SK-N-SH (cell line): ENCODE measurements around the gene CASP8.

ENCODE experiments used
- TF ChIP-seq, protein P1 (sequence below): IDR thresholded peaks from 2 replicates; pipeline ENCODE4 v1.4.0; 2012; ENCODE audit warnings: low read depth
- TF ChIP-seq, protein P2 (sequence below): IDR thresholded peaks from 2 replicates; pipeline ENCODE4 v1.6.1; 2012; ENCODE audit warnings: mild to moderate bottlenecking, low read depth, low read length, moderate library complexity
- TF ChIP-seq, protein P3 (sequence below): fragments of 200-600 bp; sonication (generic); IDR thresholded peaks from 2 replicates; pipeline ENCODE4 v1.6.1; 2017; ENCODE audit warnings: antibody characterized with exemption, mild to moderate bottlenecking, moderate library complexity
- TF ChIP-seq, protein P4 (sequence below): IDR thresholded peaks from 2 replicates; pipeline ENCODE4; 2012

DNA sequence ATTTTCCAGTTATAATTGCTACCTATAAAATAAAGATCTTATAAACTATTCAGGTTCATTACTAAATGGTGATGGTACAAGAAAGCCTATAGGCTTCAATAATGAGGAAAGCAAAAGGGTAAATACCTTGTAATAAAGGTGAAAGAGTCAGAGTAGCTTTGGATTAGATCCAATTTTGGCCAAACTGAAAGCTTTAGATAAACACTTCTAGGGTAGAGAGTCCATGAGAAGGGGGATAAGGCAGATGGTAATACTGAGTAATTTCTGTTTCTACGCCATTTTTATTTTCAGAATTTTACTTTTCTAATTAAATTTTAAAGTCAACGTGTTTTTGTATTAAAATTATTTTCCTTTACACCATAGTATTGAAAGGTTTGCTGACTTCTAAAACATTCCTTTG lies 9.4 kb downstream of the CASP8 start:
- TF ChIP-seq, protein P1, sequence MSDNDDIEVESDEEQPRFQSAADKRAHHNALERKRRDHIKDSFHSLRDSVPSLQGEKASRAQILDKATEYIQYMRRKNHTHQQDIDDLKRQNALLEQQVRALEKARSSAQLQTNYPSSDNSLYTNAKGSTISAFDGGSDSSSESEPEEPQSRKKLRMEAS = no peak
- TF ChIP-seq, protein P2, sequence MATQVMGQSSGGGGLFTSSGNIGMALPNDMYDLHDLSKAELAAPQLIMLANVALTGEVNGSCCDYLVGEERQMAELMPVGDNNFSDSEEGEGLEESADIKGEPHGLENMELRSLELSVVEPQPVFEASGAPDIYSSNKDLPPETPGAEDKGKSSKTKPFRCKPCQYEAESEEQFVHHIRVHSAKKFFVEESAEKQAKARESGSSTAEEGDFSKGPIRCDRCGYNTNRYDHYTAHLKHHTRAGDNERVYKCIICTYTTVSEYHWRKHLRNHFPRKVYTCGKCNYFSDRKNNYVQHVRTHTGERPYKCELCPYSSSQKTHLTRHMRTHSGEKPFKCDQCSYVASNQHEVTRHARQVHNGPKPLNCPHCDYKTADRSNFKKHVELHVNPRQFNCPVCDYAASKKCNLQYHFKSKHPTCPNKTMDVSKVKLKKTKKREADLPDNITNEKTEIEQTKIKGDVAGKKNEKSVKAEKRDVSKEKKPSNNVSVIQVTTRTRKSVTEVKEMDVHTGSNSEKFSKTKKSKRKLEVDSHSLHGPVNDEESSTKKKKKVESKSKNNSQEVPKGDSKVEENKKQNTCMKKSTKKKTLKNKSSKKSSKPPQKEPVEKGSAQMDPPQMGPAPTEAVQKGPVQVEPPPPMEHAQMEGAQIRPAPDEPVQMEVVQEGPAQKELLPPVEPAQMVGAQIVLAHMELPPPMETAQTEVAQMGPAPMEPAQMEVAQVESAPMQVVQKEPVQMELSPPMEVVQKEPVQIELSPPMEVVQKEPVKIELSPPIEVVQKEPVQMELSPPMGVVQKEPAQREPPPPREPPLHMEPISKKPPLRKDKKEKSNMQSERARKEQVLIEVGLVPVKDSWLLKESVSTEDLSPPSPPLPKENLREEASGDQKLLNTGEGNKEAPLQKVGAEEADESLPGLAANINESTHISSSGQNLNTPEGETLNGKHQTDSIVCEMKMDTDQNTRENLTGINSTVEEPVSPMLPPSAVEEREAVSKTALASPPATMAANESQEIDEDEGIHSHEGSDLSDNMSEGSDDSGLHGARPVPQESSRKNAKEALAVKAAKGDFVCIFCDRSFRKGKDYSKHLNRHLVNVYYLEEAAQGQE = no peak
- TF ChIP-seq, protein P3, sequence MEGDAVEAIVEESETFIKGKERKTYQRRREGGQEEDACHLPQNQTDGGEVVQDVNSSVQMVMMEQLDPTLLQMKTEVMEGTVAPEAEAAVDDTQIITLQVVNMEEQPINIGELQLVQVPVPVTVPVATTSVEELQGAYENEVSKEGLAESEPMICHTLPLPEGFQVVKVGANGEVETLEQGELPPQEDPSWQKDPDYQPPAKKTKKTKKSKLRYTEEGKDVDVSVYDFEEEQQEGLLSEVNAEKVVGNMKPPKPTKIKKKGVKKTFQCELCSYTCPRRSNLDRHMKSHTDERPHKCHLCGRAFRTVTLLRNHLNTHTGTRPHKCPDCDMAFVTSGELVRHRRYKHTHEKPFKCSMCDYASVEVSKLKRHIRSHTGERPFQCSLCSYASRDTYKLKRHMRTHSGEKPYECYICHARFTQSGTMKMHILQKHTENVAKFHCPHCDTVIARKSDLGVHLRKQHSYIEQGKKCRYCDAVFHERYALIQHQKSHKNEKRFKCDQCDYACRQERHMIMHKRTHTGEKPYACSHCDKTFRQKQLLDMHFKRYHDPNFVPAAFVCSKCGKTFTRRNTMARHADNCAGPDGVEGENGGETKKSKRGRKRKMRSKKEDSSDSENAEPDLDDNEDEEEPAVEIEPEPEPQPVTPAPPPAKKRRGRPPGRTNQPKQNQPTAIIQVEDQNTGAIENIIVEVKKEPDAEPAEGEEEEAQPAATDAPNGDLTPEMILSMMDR = no peak
- TF ChIP-seq, protein P4, sequence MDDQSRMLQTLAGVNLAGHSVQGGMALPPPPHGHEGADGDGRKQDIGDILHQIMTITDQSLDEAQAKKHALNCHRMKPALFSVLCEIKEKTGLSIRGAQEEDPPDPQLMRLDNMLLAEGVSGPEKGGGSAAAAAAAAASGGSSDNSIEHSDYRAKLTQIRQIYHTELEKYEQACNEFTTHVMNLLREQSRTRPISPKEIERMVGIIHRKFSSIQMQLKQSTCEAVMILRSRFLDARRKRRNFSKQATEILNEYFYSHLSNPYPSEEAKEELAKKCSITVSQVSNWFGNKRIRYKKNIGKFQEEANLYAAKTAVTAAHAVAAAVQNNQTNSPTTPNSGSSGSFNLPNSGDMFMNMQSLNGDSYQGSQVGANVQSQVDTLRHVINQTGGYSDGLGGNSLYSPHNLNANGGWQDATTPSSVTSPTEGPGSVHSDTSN = no peak
